IPS DF 6.9 (cell line): ENCODE data around the gene HS6ST3.

ENCODE experiments used
- DNase-seq: peaks from one replicate; pipeline ENCODE4 v3.0.0-alpha.2; 2013; ENCODE audit warnings: low read depth, low spot score
- H3K27ac ChIP-seq: one replicate; pipeline ENCODE4 v1.5.1; 2013; ENCODE audit warnings: low read length, control low read depth
- H3K27me3 ChIP-seq: 2 replicates; pipeline ENCODE4 v1.6.1; 2013; ENCODE audit warnings: mild to moderate bottlenecking, low read length; ENCODE audit not compliant: control insufficient read depth, insufficient read depth
- H3K36me3 ChIP-seq: 2 replicates; pipeline ENCODE4 v1.6.1; 2013; ENCODE audit warnings: low read length; ENCODE audit not compliant: control insufficient read depth, insufficient read depth
- H3K4me1 ChIP-seq: 2 replicates; pipeline ENCODE4 v1.6.1; 2013; ENCODE audit warnings: low read length; ENCODE audit not compliant: control insufficient read depth, insufficient read depth
- H3K4me3 ChIP-seq: 2 replicates; pipeline ENCODE4 v1.5.1; 2013; ENCODE audit warnings: mild to moderate bottlenecking, low read length
- H3K9me3 ChIP-seq: 2 replicates; pipeline ENCODE4 v1.6.1; 2013; ENCODE audit warnings: low read length, inconsistent platforms; ENCODE audit not compliant: control insufficient read depth, insufficient read depth
- WGBS: extraction: QIAGEN DNeasy Blood & Tissue Kit; methylation state at CpG from one replicate; pipeline ENCODE4 v1.1.7; 2013; ENCODE audit warnings: mixed read lengths, missing lambda C conversion rate; ENCODE audit not compliant: insufficient read length, insufficient coverage; 5-methylcytosine and 5-hydroxymethylcytosine counted together

The HS6ST3 gene

GRCh38 chr13:96421314-96421713, 331.4 kb downstream of the HS6ST3 start:
- DNase-seq, result no peak
- Histone ChIP-seq H3K27ac (no peak overlapping the region), H3K4me3 (no peak overlapping the region), H3K9me3 (no peaks in the 10 kb centered on the region), H3K27me3 (no peaks in the 10 kb centered on the region), H3K4me1 (peaks cover 2% of the 10 kb centered on the region; the same call in 1 of the 2 replicates), H3K36me3 (no peaks in the 10 kb centered on the region)

GRCh38 chr13:96422002-96422401, 332.1 kb downstream of the HS6ST3 start:
- Histone ChIP-seq H3K4me3 (no peak overlapping the region), H3K27me3 (no peaks in the 10 kb centered on the region), H3K9me3 (no peaks in the 10 kb centered on the region), H3K4me1 (peaks cover 2% of the 10 kb centered on the region; the same call in 1 of the 2 replicates), H3K27ac (no peak overlapping the region), H3K36me3 (no peaks in the 10 kb centered on the region)
- no peak for DNase-seq
- no CpG with 5 or more reads among the region's 4 CpGs for WGBS

GRCh38 chr13:96426167-96426566, 336.3 kb downstream of the HS6ST3 start:
- no CpG with 5 or more reads among the region's 3 CpGs for WGBS
- no peaks in the 10 kb centered on the region for H3K27me3 ChIP-seq
- no peak overlapping the region for H3K4me3 ChIP-seq
- DNase-seq, result no peak
- H3K9me3 ChIP-seq, result no peaks in the 10 kb centered on the region
- no peaks in the 10 kb centered on the region for H3K4me1 ChIP-seq
- H3K27ac ChIP-seq, result no peak overlapping the region
- H3K36me3 ChIP-seq, result no peaks in the 10 kb centered on the region

GRCh38 chr13:96428911-96429310, 339.0 kb downstream of the HS6ST3 start:
- Histone ChIP-seq H3K4me1 (no peaks in the 10 kb centered on the region), H3K36me3 (no peaks in the 10 kb centered on the region), H3K27me3 (no peaks in the 10 kb centered on the region), H3K27ac (no peak overlapping the region), H3K4me3 (no peak overlapping the region), H3K9me3 (no peaks in the 10 kb centered on the region)
- WGBS, result no CpG with 5 or more reads among the region's 5 CpGs
- no peak for DNase-seq

- peak; percentile 9 for DNase-seq
- Histone ChIP-seq H3K36me3 (no peaks in the 10 kb centered on the region), H3K4me1 (no peaks in the 10 kb centered on the region), H3K9me3 (no peaks in the 10 kb centered on the region), H3K4me3 (no peak overlapping the region), H3K27me3 (no peaks in the 10 kb centered on the region), H3K27ac (no peak overlapping the region)
- WGBS, result no CpG with 5 or more reads among the region's 5 CpGs
Observed at GRCh38 chr13:96431044-96431581, 341.2 kb downstream of the HS6ST3 start.

DNA sequence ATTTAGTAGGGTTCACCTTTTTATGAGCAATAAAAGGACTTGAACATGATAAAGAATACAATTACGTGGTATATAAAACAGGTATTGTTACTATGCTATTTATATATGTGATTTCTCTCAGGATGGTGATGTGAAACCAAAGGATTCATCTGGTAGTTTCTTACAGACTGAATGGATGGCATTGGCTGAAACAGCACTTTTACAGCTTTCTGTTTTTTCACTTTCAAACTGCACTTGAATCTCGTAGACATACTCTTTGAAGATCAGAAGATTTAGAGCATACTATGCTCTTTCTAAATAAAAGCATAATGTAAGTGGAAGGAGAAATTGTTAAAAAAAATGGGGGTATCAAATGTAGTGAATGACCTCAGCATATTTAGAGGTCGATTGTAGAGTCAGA, 354.8 kb downstream of the HS6ST3 start:
- Histone ChIP-seq H3K27ac (no peak overlapping the region), H3K36me3 (no peaks in the 10 kb centered on the region), H3K9me3 (no peaks in the 10 kb centered on the region), H3K27me3 (no peaks in the 10 kb centered on the region), H3K4me1 (no peaks in the 10 kb centered on the region; the same call in 1 of the 2 replicates), H3K4me3 (no peak overlapping the region)
- 100% methylated on average over 1 of the region's 3 CpGs for WGBS
- no peak for DNase-seq

GRCh38 chr13:96449920-96450319, 360.0 kb downstream of the HS6ST3 start:
- Histone ChIP-seq H3K4me3 (no peak overlapping the region), H3K27me3 (no peaks in the 10 kb centered on the region), H3K36me3 (no peaks in the 10 kb centered on the region), H3K27ac (no peak overlapping the region), H3K4me1 (no peaks in the 10 kb centered on the region; the same call in 1 of the 2 replicates), H3K9me3 (no peaks in the 10 kb centered on the region)
- DNase-seq, result no peak
- WGBS, result no CpG with 5 or more reads among the region's 1 CpG

GRCh38 chr13:96450326-96451020, 360.6 kb downstream of the HS6ST3 start:
- DNase-seq, result no peak
- no CpG with 5 or more reads among the region's 4 CpGs for WGBS

GRCh38 chr13:96454466-96454865, 364.6 kb downstream of the HS6ST3 start:
- Histone ChIP-seq H3K36me3 (no peaks in the 10 kb centered on the region), H3K27me3 (no peaks in the 10 kb centered on the region), H3K4me1 (peaks cover 1% of the 10 kb centered on the region; the same call in 1 of the 2 replicates), H3K27ac (no peak overlapping the region), H3K9me3 (no peaks in the 10 kb centered on the region), H3K4me3 (no peak overlapping the region)
- DNase-seq, result no peak
- WGBS, result no CpG with 5 or more reads among the region's 2 CpGs

More at GRCh38 chr13:96450326-96451020, 360.6 kb downstream of the HS6ST3 start:
- H3K27me3 ChIP-seq, result no peaks in the 10 kb centered on the region
- H3K9me3 ChIP-seq, result no peaks in the 10 kb centered on the region
- H3K36me3 ChIP-seq, result no peaks in the 10 kb centered on the region
- no peak overlapping the region for H3K4me3 ChIP-seq
- peaks cover 1% of the 10 kb centered on the region for H3K4me1 ChIP-seq
- no peak overlapping the region for H3K27ac ChIP-seq

- no CpG with 5 or more reads among the region's 2 CpGs for WGBS
- DNase-seq, result no peak
- H3K9me3 ChIP-seq, result no peaks in the 10 kb centered on the region
- H3K4me3 ChIP-seq, result no peak overlapping the region
- H3K27me3 ChIP-seq, result no peaks in the 10 kb centered on the region
- no peak overlapping the region for H3K27ac ChIP-seq
- H3K4me1 ChIP-seq, result no peaks in the 10 kb centered on the region
- no peaks in the 10 kb centered on the region for H3K36me3 ChIP-seq
Observed at GRCh38 chr13:96460609-96461008, 370.7 kb downstream of the HS6ST3 start.
